HEK293T (cell line): ENCODE data around the gene IFNK.

Experiments used
- CTCF ChIA-PET: fragments of 350-600 bp; formaldehyde crosslinking; extraction: SDS; loops from one replicate; lab custom pipeline; 2021; ENCODE audit warnings: antibody characterized with exemption, inconsistent platforms; lab: Yijun Ruan, JAX
- POLR2A ChIA-PET: fragments of 350-600 bp; formaldehyde crosslinking; extraction: SDS; loops from one replicate; lab custom pipeline; 2020; ENCODE audit warnings: antibody characterized with exemption, inconsistent platforms; lab: Yijun Ruan, JAX
- DNase-seq: peaks from one replicate; pipeline ENCODE4 v3.0.0; 2012; ENCODE audit warnings: mixed read lengths; ENCODE audit errors: extremely low spot score
- ARNT ChIP-seq: fragments of 450-650 bp; IDR thresholded peaks from 2 replicates; pipeline ENCODE4 v1.6.1; 2017; ENCODE audit warnings: mild to moderate bottlenecking
- BHLHE40 ChIP-seq: fragments of 450-650 bp; IDR thresholded peaks from 2 replicates; pipeline ENCODE4 v1.6.1; 2016; ENCODE audit warnings: mild to moderate bottlenecking, moderate library complexity, borderline replicate concordance
- CTBP1 ChIP-seq: fragments of 450-650 bp; IDR thresholded peaks from 2 replicates; pipeline ENCODE4 v1.6.1; 2016; ENCODE audit warnings: borderline replicate concordance
- ELF4 ChIP-seq: fragments of 450-650 bp; IDR thresholded peaks from 2 replicates; pipeline ENCODE4 v1.6.1; 2017; ENCODE audit warnings: antibody characterized with exemption
- FOXA1 ChIP-seq: fragments of 450-650 bp; IDR thresholded peaks from 2 replicates; pipeline ENCODE4 v1.6.1; 2016; ENCODE audit warnings: mild to moderate bottlenecking
- FOXK2 ChIP-seq: fragments of 450-650 bp; IDR thresholded peaks from 2 replicates; pipeline ENCODE4 v1.6.1; 2016; ENCODE audit warnings: mild to moderate bottlenecking
- FOXM1 ChIP-seq: fragments of 450-650 bp; IDR thresholded peaks from 2 replicates; pipeline ENCODE4 v1.6.1; 2017; ENCODE audit warnings: mild to moderate bottlenecking, borderline replicate concordance
- HDGF ChIP-seq: fragments of 450-650 bp; IDR thresholded peaks from 2 replicates; pipeline ENCODE4 v1.6.1; 2017; ENCODE audit warnings: antibody characterized with exemption, borderline replicate concordance
- L3MBTL2 ChIP-seq: fragments of 450-650 bp; conservative IDR thresholded peaks from 2 replicates; pipeline ENCODE4 v1.6.1; 2016; ENCODE audit warnings: mild to moderate bottlenecking
- LEF1 ChIP-seq: fragments of 450-650 bp; IDR thresholded peaks from 2 replicates; pipeline ENCODE4 v1.6.1; 2017; ENCODE audit warnings: mild to moderate bottlenecking, borderline replicate concordance
- NFRKB ChIP-seq: fragments of 450-650 bp; IDR thresholded peaks from 2 replicates; pipeline ENCODE4 v1.6.1; 2016; ENCODE audit warnings: mild to moderate bottlenecking, moderate library complexity
- SP1 ChIP-seq: fragments of 450-650 bp; IDR thresholded peaks from 2 replicates; pipeline ENCODE4 v1.6.1; 2017
- SUZ12 ChIP-seq: fragments of 450-650 bp; IDR thresholded peaks from 2 replicates; pipeline ENCODE4 v1.6.1; 2016; ENCODE audit warnings: mild to moderate bottlenecking
- TARDBP ChIP-seq: fragments of 450-650 bp; IDR thresholded peaks from 2 replicates; pipeline ENCODE4 v1.6.1; 2016
- ZNF384 ChIP-seq: fragments of 450-650 bp; IDR thresholded peaks from 2 replicates; pipeline ENCODE4 v1.6.1; 2016
- TF ChIP-seq, protein P1 (sequence below): fragments of 450-650 bp; IDR thresholded peaks from 2 replicates; pipeline ENCODE4 v1.6.1; 2016

IFNK gene

DNA sequence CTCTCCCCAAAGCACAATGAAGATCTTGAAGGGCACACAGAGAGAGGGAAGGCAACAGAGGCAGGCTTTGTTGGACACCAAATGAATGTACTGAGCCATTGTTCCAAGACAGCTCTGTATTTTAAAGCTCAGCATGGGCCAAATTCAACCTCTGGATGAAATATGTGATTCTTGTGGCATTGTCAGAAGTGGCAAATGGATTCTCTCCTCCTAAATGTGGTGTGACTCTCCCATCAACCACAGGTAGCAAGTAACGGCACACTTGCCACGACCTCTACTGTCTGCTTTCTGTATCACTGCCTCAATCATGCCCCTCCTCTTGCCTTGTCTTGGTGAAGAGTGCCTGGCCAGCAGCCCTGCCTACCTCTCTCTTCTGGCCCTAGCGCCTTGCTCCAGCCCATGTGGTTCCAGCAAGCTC lies 11.6 kb downstream of the IFNK start:
- DNase-seq: peak; percentile 45
- TF ChIP-seq FOXM1: no peak
- no peak for TF ChIP-seq L3MBTL2
- TF ChIP-seq, protein P1, sequence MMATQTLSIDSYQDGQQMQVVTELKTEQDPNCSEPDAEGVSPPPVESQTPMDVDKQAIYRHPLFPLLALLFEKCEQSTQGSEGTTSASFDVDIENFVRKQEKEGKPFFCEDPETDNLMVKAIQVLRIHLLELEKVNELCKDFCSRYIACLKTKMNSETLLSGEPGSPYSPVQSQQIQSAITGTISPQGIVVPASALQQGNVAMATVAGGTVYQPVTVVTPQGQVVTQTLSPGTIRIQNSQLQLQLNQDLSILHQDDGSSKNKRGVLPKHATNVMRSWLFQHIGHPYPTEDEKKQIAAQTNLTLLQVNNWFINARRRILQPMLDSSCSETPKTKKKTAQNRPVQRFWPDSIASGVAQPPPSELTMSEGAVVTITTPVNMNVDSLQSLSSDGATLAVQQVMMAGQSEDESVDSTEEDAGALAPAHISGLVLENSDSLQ: no peak
- no peak for TF ChIP-seq ARNT
- no peak for TF ChIP-seq CTBP1
- TF ChIP-seq SUZ12: no peak
- TF ChIP-seq TARDBP: no peak
- no peak for TF ChIP-seq SP1
- TF ChIP-seq LEF1: no peak
- TF ChIP-seq BHLHE40: no peak
- TF ChIP-seq FOXA1: no peak
- TF ChIP-seq ELF4: no peak
- no peak for TF ChIP-seq NFRKB
- no peak for TF ChIP-seq ZNF384
- no peak for TF ChIP-seq HDGF
- TF ChIP-seq FOXK2: no peak
- ChIA-PET CTCF (no interaction called here), POLR2A (no interaction called here)

DNA sequence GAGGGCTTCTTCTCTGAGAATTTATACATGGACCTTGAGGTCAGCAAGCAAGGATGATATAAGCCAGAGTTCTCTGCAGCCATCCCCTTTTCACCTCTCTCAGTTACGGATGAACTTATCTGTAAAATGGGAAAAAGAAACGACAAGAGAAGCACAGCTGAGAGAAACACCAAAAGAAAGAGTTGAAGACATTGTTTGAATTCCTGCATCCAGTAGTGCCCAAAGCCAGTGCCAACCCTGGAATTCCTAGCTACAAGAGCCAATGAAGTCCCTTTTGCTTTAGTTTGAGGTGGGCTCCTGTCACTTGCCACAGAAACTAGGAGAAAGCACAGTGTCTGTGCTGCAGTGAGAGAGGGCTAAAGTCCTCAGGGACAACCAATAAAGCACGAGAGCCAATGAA lies 12.1 kb downstream of the IFNK start:
- ChIA-PET POLR2A (no interaction called here), CTCF (no interaction called here)
- DNase-seq: no peak
- no peak for TF ChIP-seq SP1
- TF ChIP-seq L3MBTL2: no peak
- TF ChIP-seq FOXM1: no peak
- no peak for TF ChIP-seq HDGF
- TF ChIP-seq FOXA1: no peak
- TF ChIP-seq TARDBP: no peak
- TF ChIP-seq, protein P1: no peak
- no peak for TF ChIP-seq SUZ12

DNA sequence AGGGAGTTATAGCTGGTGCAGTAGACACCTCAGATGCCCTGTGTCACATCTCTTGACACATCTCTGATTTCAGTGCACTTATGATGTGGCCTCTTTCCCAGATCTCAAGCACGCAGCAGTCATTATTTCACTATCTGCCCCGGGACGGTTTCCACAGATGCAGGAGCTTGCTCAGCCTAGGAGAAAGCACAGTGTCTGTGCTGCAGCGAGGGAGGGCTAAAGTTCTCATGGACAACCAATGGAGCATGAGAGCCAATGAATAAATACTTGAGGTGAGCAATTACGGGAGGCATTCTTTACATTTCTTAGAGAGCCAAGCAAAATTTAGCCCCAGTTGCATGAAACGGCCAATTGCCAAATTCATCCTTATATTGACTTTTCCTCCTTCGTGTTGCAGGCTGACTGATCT lies 12.9 kb downstream of the IFNK start:
- ChIA-PET CTCF (no interaction called here), POLR2A (no interaction called here)
- DNase-seq: no peak
- TF ChIP-seq FOXM1 (no peak), BHLHE40 (no peak), ELF4 (no peak), L3MBTL2 (no peak), ZNF384 (no peak), HDGF (no peak), FOXK2 (no peak), TARDBP (no peak), LEF1 (no peak), SUZ12 (no peak), ARNT (no peak), NFRKB (no peak), FOXA1 (no peak), CTBP1 (no peak), SP1 (no peak)
- TF ChIP-seq, protein P1: no peak

DNA sequence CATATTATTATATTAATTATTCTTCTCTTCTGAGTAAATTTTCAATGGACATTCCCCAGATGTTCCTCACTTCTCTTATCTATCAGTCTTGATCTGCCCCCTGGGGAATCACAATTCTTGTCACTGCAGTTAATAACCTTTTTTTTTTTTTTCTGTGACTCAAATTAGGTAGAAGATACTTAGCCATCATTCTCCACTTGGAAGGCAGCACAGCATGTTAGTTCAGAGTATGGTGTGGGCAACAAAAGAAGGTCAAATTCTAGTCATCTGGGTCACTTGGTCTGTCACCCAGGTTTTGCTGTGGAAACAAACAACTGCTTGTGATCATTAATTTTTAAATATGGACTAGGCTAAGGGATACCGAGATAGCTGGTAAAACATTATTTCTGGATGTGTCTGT lies 13.7 kb downstream of the IFNK start:
- ChIA-PET POLR2A (interaction anchor here (0.7 kb wide), 1 partner anchor 8 kb away, joined by 3 read pairs; the partner anchor contains the start of gene MOB3B), CTCF (no interaction called here)
- TF ChIP-seq SP1 (no peak), SUZ12 (no peak), ZNF384 (no peak), ELF4 (no peak), CTBP1 (no peak), HDGF (no peak), BHLHE40 (no peak), NFRKB (no peak)
- TF ChIP-seq, protein P1: no peak
- DNase-seq: no peak

DNA sequence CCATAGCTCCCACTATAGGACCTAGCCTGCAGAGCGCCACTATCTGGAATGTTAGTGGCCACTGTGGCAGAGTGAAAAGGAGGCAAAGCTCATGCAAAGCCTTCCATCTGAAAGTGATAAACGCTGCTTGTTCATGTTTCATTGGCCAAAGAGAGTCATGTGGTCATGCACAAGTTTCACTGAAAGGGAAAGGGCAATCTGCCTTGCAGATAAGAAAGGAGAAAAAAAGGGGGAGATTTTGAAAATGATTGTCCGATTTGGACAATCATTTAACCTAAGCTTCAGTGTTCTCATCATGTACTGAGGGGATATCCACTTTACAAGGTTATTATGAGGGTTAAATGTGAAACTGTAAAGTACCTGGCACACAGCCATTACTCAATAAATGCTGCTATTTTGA lies 14.6 kb downstream of the IFNK start:
- TF ChIP-seq FOXK2: no peak
- no peak for DNase-seq
- CTCF ChIA-PET: no interaction called here
- POLR2A ChIA-PET: no interaction called here

DNA sequence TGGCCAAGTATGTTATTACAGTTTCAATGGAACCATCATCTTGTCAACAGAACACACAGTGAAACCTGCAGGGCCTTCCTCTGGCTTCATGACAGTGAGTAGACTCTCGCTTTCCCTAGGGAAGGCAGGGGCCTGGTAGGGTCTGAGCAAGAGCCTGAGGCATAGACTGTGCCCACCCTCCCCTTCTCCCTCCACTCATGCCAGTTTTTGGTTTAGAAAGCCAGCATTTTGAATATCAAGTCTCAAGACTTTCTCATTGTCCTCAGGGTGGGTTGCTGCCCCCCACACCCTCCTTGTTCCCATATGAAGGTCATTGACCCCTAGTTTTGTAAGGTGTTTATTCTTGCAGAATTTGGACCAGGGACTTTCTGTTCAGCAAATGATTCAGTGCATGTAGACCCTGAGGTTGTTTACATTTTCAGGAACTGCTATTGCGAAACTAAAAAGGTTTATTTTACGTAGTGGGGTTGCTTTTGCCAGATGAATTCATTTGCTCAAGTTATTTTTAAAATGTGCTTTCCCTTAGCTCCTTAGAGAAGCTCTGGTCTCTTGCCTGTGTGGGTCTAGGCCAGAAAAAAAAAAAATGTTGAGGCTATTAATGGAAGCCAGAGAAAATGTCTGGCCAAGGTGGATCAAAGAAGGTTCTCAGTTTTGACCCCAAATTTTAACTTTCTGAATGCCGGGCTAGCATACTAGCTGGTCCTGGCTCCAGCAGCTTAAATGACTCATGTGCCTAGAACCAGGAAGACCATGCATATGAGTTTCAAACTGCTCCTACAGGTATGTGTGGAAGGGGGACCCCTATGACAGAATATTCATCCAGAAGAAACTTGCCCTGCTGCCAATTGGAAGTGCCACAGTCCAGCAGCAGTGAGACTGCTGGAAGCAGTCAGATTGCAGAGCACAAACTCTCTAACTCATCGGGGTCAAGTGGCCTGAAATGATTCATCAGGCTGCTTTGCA lies 15.7 kb downstream of the IFNK start:
- TF ChIP-seq FOXM1 (no peak), HDGF (no peak), TARDBP (no peak), L3MBTL2 (no peak), SUZ12 (no peak)
- DNase-seq: no peak
- POLR2A ChIA-PET: no interaction called here
- CTCF ChIA-PET: no interaction called here
